Suppressor macrophage treated with lipopolysaccharide for 4 hours (primary cell): ENCODE data around the gene MAN1B1.

Source experiments
- DNase-seq: peaks from one replicate; pipeline ENCODE4 v3.0.0-alpha.2; 2020

MAN1B1 gene

GRCh38 chr9:137088121-137088520 is 1.3 kb downstream of the MAN1B1 start:
- no peak for DNase-seq

- no peak for DNase-seq
Observed at GRCh38 chr9:137089232-137089947, 2.6 kb downstream of the MAN1B1 start.

GRCh38 chr9:137095664-137096517 is 9.1 kb downstream of the MAN1B1 start:
- DNase-seq: no peak

- no peak for DNase-seq
Observed at GRCh38 chr9:137096785-137097546, 10.2 kb downstream of the MAN1B1 start.

GRCh38 chr9:137097761-137098462 is 11.1 kb downstream of the MAN1B1 start:
- DNase-seq: no peak

GRCh38 chr9:137099231-137099630 is 12.4 kb downstream of the MAN1B1 start:
- no peak for DNase-seq

- DNase-seq: no peak
Observed at GRCh38 chr9:137103206-137103999, 16.6 kb downstream of the MAN1B1 start.

GRCh38 chr9:137105814-137106661 is 19.3 kb downstream of the MAN1B1 start:
- no peak for DNase-seq

GRCh38 chr9:137106662-137107250 is 20.0 kb downstream of the MAN1B1 start:
- no peak for DNase-seq

GRCh38 chr9:137107312-137107921 is 20.6 kb downstream of the MAN1B1 start:
- no peak for DNase-seq

- no peak for DNase-seq
Observed at GRCh38 chr9:137107982-137108381, 21.2 kb downstream of the MAN1B1 start.

- DNase-seq: no peak
Observed at GRCh38 chr9:137108608-137109249, 21.9 kb downstream of the MAN1B1 start.

- DNase-seq: no peak
Observed at GRCh38 chr9:137109250-137110146, 22.7 kb downstream of the MAN1B1 start.

GRCh38 chr9:137110147-137110910 is 23.5 kb downstream of the MAN1B1 start:
- DNase-seq: no peak

- no peak for DNase-seq
Observed at GRCh38 chr9:137110911-137111787, 24.4 kb downstream of the MAN1B1 start.

GRCh38 chr9:137111788-137112563 is 25.2 kb downstream of the MAN1B1 start:
- DNase-seq: no peak
